ENCODE results near the gene MEF2C.

DNA sequence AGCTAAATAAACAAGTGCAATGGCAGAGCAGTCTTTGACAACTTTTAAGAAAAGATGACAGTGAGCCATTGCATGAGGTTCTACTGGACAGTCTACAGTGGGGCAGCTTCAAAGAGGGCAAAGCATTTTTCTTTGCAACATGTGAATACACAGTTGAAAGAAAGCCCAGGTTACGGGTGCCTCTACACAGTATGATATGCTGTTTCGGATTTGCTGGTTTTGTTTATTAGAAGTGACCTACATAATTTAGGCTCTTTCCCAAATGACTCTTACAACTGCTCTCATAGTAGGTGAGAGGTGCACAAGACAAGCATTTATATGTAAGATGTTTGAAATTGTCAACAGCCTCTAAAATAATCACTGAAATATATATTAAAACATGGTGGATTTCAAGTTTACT is 62.4 kb downstream of the MEF2C start:
- TF ChIP-seq, protein P1, sequence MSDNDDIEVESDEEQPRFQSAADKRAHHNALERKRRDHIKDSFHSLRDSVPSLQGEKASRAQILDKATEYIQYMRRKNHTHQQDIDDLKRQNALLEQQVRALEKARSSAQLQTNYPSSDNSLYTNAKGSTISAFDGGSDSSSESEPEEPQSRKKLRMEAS (IDR thresholded peaks at IDR 0.05) = no peak
- no peak for TF ChIP-seq AKNA (CRISPR knock-in tag; IDR thresholded peaks at IDR 0.05; ENCODE audit: borderline replicate concordance)
- TF ChIP-seq YY1 (IDR thresholded peaks at IDR 0.05; ENCODE audit: insufficient read depth, insufficient replicate concordance, low read depth, low read length) = no peak
- TF ChIP-seq TOE1 (CRISPR knock-in tag; IDR thresholded peaks at IDR 0.05) = no peak
- TF ChIP-seq, protein P2, sequence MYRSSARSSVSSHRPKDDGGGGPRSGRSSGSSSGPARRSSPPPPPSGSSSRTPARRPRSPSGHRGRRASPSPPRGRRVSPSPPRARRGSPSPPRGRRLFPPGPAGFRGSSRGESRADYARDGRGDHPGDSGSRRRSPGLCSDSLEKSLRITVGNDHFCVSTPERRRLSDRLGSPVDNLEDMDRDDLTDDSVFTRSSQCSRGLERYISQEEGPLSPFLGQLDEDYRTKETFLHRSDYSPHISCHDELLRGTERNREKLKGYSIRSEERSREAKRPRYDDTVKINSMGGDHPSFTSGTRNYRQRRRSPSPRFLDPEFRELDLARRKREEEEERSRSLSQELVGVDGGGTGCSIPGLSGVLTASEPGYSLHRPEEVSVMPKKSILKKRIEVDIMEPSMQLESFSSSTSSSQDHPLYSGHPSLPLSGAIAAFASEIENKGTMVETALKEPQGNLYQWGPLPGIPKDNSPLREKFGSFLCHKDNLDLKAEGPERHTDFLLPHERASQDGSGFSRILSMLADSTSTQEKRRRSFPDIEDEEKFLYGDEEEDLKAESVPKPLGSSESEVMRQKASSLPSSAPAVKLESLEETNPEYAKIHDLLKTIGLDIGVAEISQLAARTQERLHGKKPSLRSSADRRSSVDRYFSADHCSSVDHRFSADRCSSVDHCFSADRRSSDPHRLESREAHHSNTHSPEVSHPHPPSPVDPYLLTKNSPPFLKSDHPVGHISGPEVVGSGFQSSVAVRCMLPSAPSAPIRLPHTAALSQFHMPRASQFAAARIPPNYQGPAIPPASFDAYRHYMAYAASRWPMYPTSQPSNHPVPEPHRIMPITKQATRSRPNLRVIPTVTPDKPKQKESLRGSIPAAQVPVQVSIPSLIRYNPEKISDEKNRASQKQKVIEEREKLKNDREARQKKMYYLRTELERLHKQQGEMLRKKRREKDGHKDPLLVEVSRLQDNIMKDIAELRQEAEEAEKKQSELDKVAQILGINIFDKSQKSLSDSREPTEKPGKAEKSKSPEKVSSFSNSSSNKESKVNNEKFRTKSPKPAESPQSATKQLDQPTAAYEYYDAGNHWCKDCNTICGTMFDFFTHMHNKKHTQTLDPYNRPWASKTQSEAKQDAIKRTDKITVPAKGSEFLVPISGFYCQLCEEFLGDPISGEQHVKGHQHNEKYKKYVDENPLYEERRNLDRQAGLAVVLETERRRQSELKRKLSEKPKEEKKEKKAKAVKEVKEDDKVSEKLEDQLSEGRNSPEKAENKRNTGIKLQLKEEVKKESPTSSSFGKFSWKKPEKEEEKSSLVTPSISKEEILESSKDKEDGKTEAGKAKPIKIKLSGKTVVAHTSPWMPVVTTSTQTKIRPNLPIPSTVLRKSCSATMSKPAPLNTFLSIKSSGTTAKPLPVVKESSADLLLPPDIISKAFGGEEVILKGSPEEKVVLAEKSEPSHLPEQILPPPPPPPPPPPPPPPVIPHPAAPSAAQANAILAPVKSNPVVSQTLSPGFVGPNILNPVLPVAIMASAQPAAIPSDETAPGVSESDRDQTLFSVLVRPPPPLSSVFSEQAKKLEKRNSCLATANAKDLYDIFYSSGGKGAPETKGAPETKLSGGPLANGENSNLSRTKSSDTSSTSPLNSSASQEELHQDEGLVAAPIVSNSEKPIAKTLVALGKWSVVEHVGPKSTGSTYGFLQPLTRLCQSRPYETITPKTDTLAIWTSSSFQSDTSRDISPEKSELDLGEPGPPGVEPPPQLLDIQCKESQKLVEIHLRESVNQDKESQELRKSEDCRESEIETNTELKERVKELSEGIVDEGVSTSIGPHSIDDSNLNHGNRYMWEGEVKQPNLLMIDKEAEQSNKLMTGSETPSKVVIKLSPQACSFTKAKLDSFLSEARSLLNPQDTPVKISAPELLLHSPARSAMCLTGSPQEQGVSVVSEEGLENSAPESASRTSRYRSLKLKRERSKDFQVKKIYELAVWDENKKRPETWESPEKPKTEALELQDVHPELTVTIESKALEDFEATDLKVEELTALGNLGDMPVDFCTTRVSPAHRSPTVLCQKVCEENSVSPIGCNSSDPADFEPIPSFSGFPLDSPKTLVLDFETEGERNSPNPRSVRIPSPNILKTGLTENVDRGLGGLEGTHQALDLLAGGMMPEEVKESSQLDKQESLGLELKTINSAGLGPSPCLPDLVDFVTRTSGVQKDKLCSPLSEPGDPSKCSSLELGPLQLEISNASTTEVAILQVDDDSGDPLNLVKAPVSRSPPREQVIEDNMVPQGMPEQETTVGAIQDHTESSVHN (CRISPR knock-in tag; IDR thresholded peaks at IDR 0.05) = no peak
- TF ChIP-seq NR2F6 (IDR thresholded peaks at IDR 0.05) = no peak
- no peak for TF ChIP-seq NR2F6 (CRISPR knock-in tag; IDR thresholded peaks at IDR 0.05)
- no peak for TF ChIP-seq KDM4B (CRISPR knock-in tag; IDR thresholded peaks at IDR 0.05)
- no peak for TF ChIP-seq GLI4 (CRISPR knock-in tag; IDR thresholded peaks at IDR 0.05; ENCODE audit: borderline replicate concordance)
- TF ChIP-seq HNRNPLL (IDR thresholded peaks at IDR 0.05; ENCODE audit: low read depth, low read length, poor library complexity, severe bottlenecking) = no peak
